SU-DHL-6 (cell line): ENCODE data around the gene SOX5.

Source experiments
- EZH2phosphoT487 ChIP-seq: fragments of 200-600 bp; sonication (generic), shearing (Covaris generic); conservative IDR thresholded peaks from 2 replicates; pipeline ENCODE4 v1.6.1; 2018; ENCODE audit warnings: mild to moderate bottlenecking, antibody characterized with exemption, low read length, moderate library complexity, mixed read lengths
- TF ChIP-seq, protein P1 (sequence below): fragments of 200-600 bp; sonication (generic); IDR thresholded peaks from one replicate; pipeline ENCODE4 v1.5.1; 2017; ENCODE audit warnings: antibody characterized with exemption, mild to moderate bottlenecking, low read length, moderate library complexity; ENCODE audit not compliant: insufficient read depth, poor library complexity, severe bottlenecking

- TF ChIP-seq, protein P1, sequence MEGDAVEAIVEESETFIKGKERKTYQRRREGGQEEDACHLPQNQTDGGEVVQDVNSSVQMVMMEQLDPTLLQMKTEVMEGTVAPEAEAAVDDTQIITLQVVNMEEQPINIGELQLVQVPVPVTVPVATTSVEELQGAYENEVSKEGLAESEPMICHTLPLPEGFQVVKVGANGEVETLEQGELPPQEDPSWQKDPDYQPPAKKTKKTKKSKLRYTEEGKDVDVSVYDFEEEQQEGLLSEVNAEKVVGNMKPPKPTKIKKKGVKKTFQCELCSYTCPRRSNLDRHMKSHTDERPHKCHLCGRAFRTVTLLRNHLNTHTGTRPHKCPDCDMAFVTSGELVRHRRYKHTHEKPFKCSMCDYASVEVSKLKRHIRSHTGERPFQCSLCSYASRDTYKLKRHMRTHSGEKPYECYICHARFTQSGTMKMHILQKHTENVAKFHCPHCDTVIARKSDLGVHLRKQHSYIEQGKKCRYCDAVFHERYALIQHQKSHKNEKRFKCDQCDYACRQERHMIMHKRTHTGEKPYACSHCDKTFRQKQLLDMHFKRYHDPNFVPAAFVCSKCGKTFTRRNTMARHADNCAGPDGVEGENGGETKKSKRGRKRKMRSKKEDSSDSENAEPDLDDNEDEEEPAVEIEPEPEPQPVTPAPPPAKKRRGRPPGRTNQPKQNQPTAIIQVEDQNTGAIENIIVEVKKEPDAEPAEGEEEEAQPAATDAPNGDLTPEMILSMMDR = no peak
- no peak for TF ChIP-seq EZH2phosphoT487
These were observed 51.3 kb downstream of the SOX5 start for GRCh38 chr12:23898121-23898520.
